ENCODE results near the gene MBD3L3.
"Not testable (repeated sequence)": the region's sequence is repeated elsewhere in the genome, so short reads cannot be mapped to it uniquely, and the experiment has no call there.

DNA sequence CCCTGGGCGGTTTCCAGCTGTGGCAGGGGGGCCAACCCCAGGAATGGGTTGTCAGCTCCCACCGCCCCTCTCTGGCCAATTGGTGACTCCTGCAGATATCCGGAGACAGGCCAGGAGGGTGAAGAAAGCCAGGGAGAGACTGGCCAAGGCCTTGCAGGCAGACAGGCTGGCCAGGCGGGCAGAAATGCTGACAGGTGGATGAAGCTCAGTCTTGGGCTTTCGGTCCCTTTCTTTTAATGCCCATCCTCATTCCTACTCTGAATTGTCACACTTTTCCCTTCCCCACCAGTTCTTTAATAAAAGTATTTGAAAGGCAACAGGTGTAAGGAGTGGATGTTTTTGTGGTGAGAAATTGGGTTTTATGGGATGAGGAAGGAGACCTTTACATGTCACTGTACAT, 7.1 kb downstream of the MBD3L3 start:
- TF ChIP-seq, protein P1, sequence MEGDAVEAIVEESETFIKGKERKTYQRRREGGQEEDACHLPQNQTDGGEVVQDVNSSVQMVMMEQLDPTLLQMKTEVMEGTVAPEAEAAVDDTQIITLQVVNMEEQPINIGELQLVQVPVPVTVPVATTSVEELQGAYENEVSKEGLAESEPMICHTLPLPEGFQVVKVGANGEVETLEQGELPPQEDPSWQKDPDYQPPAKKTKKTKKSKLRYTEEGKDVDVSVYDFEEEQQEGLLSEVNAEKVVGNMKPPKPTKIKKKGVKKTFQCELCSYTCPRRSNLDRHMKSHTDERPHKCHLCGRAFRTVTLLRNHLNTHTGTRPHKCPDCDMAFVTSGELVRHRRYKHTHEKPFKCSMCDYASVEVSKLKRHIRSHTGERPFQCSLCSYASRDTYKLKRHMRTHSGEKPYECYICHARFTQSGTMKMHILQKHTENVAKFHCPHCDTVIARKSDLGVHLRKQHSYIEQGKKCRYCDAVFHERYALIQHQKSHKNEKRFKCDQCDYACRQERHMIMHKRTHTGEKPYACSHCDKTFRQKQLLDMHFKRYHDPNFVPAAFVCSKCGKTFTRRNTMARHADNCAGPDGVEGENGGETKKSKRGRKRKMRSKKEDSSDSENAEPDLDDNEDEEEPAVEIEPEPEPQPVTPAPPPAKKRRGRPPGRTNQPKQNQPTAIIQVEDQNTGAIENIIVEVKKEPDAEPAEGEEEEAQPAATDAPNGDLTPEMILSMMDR (IDR thresholded peaks at IDR 0.05; ENCODE audit: poor library complexity) = not testable (repeated sequence)
- TF ChIP-seq EZH2phosphoT487 (IDR thresholded peaks at IDR 0.05; ENCODE audit: low read depth, severe bottlenecking, unreplicated experiment); EZH2 (IDR thresholded peaks at IDR 0.05; ENCODE audit: borderline replicate concordance): not testable (repeated sequence)

All from hepatocyte (in vitro differentiated cells).